Suppressor macrophage (primary cell): ENCODE results near the gene ACOT11.
"Not testable (repeated sequence)": the region's sequence is repeated elsewhere in the genome, so short reads cannot be mapped to it uniquely, and the experiment has no call there.

Experiments used
- DNase-seq, 4 experiments: peaks; one replicate each; pipeline ENCODE4 v3.0.0-alpha.2; 2020 to 2022

The ACOT11 gene

DNA sequence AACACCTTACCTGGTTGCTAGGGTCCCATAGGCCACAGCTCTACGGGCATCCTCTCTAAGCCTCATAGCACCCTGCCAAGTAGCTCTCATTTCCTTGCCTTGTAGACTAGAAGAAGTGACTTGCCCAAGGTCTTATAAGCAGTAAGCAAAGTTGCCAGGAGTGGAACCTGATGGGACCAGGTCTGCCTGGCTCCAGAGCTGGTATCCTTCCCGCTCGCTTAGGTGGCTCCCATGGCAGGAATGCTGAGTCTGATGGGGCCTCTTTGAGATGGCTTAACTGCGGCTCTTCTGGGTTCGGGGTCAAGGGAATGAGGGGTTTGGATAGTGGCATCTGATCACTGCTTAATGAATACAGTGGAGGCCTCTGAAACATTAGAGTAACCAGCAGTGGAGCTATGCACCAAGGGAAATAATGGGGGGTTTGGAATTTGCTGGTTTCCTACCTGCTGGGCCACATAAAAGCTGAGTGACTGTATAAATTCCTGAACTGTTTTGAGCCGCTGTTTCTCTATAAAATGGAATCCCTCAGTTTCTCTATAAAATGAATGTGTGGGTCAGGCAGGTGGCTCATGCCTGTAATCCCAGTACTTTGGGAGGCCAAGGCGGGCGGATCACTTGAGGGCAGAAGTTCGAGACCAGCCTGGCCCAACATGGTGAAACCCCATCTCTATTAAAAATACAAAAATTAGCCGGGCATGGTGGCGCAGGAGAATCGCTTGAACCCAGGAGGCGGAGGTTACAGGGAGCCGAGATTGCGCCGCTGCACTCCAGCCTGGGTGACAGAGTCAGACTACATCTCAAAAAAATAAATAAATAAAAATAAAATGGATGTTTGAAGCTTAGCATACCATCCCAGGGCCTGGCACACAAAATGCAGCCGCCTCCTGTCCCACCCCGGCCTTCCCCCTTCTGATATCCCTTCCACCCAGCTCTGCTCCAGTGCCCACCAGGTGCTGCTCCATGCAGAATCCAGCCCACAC, 62.9 kb downstream of the ACOT11 start:
- DNase-seq, result no peak

- DNase-seq, result no peak
Measured at GRCh38 chr1:54611621-54612020, 63.6 kb downstream of the ACOT11 start.

DNA sequence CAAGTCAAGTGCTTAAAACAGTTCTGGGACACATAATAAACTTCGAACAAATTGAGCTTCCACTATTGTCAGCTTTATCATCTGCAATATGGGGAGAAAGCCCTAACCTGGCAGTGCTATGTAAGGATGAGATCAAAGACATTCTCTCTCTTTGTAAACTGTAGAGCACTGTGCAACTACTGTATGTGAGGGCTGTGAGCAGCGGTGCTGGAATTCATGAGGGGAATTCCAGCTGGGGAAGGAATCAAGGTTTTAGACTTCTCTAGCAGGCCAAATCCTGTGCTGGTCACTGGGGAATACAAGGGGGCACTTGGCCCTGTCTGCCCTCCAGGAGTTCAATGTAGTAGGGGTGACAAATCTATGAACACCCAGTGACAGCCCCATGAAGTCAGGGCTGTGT, 66.0 kb downstream of the ACOT11 start:
- no peak for DNase-seq

GRCh38 chr1:54614563-54614962, 66.5 kb downstream of the ACOT11 start:
- no peak for DNase-seq

- peak; percentile 72 to 84 (median 74) for DNase-seq
Measured at GRCh38 chr1:54615531-54616279, 67.7 kb downstream of the ACOT11 start.

- DNase-seq, result no peak
Measured at GRCh38 chr1:54619749-54620148, 71.7 kb downstream of the ACOT11 start.

DNA sequence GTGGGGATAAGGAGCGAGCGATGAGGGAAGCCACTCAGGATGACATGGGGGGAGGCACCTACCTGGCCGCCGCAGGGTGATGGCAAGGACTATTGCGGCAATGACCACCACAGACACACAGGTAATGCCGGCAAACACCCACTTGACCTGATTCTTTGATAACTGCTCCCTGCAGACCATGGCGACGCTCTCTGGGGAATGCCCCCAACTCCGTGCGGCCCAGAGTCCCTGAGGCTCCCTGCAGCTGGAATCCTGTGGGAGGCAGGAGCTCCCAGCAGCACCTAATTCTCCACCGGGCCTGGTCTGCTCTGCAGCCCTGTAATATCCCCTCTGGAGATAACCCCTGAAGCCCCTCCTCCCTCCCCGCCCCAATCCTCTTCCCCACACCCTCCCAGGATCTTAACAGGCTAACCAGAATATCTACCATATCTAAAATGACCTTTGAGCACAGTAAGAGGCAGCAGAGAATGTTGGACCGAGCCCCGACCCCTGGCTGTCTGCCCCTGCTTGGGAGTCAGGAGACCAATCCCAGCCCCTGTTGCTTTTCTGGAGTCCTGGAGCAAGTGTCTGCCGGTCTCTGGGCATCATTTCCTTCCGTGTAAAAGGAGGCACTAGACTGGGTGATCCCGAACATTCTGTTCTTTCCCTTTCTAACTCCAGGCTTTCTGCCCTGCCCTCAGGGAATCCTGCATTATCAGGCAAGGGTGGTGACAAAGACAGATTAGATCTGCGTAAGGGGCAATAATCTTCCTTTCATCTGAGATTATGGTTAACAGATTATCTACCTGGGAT, 75.4 kb downstream of the ACOT11 start, which contains the start of gene FAM151A:
Gene FAM151A, minus strand, starts transcription at position 310 of the 792 bp plus-strand sequence. Its CDS starts 130 bp downstream, at position 180.
- DNase-seq, result no peak

- no peak for DNase-seq
Measured at GRCh38 chr1:54624466-54625464, 76.7 kb downstream of the ACOT11 start.

- no peak for DNase-seq
Measured at GRCh38 chr1:54627196-54627595, 79.2 kb downstream of the ACOT11 start.

DNA sequence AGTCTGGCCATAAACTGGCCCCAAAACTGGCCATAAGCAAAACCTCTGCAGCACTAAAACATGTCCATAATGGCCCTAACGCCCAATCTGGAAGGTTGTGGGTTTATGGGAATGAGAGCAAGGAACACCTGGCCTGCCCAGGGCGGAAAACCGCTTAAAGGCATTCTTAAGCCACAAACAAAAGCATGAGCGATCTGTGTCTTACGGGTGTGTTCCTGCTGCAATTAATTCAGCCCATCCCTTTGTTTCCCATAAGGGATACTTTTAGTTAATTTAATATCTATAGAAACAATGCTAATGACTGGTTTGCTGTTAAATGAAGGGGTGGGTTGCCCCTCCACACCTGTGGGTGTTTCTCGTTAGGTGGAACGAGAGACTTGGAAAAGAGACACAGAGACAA, 87.8 kb downstream of the ACOT11 start:
- DNase-seq, result not testable (repeated sequence)

- not testable (repeated sequence) for DNase-seq
Measured at GRCh38 chr1:54636461-54637446, 88.7 kb downstream of the ACOT11 start.

DNA sequence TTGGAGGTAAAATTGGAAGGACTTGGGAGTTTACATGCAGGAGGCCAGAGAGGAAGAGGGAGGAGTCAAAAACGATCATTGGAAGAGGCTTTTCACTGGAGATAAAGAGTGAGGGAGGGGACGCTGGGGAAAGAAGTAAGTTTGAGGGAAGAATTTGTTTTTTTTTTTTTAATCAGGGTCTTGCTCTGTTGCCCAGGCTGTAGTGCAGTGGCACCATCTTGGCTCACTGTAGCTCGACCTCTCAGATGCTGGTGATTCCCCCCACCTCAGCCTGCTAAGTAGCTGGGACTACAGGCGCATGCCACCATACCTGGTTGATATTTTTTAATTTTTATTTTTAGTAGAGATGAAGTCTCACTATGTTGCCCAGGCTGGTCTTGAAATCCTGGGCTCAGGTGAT, 92.3 kb downstream of the ACOT11 start:
- no peak for DNase-seq

DNA sequence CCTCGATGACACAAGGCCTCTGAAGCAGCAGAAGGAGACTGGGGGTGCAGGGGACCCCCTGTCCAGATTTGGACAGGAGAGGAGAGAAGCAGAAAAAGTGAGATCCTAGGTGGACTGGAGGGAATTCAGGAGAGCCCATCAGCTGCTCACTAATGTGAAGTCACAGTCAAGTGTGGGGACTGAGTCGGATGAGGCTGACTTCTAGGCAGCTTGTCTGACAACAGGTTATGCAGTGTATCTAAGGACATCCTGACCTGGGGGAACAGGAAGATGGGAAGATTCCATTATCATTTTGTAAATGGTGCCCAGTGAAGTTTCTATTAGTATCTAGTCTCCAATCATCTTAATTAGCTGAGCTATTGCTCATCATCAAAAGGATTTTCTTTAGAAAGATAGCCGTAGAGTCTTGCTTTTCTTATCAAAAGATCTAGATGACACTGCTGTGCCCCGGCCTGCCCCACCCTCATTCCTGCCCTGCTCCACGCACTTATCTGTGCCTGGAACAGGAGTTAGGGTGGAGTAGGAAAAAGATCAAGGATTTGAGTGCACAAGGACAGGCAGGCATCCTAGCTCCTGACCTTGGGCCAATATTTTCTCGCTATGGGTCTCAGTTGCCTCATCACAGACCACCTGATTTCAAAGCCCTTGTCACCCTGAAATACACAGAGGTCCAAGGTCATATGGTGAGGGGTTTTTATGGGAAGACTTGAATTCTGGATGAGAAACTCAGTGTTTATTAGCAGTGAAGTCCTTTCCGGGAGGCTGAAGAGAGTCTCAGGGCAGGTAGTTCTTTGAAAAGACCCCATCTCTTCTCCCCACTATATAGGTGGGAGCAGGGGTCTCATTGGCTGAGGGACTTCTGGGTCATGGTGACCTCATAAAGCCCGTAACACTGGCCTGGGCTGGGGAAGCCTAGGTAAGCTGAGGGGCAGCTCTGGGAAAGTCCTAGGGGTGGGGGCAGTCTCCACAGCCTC, 93.1 kb downstream of the ACOT11 start, which contains the start of gene MROH7:
Gene MROH7, plus strand, starts transcription at position 924 of the 974 bp plus-strand sequence. CDS start 11,141 bp downstream, outside the sequence.
- no peak for DNase-seq

DNA sequence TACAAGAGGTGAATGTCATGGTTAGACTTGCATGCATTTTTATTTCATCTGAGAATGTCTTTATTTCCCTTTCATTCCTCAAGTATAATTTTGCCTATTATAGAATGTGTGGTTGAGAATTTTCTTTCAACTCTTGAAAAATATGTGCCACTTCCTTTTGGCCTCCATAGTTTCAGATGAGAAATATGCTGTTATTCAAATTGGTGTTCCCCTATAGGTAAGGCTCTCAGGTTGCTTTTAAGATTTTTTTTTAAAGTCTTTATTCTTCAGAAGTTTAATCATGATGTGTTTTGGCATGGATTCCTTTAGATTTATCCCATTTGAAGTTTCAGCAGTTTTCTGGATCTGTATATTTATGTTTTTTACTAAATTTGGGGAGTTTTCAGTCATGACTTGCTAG, 95.7 kb downstream of the ACOT11 start:
- no peak for DNase-seq

- no peak for DNase-seq
Measured at GRCh38 chr1:54645806-54646676, 98.0 kb downstream of the ACOT11 start.

DNA sequence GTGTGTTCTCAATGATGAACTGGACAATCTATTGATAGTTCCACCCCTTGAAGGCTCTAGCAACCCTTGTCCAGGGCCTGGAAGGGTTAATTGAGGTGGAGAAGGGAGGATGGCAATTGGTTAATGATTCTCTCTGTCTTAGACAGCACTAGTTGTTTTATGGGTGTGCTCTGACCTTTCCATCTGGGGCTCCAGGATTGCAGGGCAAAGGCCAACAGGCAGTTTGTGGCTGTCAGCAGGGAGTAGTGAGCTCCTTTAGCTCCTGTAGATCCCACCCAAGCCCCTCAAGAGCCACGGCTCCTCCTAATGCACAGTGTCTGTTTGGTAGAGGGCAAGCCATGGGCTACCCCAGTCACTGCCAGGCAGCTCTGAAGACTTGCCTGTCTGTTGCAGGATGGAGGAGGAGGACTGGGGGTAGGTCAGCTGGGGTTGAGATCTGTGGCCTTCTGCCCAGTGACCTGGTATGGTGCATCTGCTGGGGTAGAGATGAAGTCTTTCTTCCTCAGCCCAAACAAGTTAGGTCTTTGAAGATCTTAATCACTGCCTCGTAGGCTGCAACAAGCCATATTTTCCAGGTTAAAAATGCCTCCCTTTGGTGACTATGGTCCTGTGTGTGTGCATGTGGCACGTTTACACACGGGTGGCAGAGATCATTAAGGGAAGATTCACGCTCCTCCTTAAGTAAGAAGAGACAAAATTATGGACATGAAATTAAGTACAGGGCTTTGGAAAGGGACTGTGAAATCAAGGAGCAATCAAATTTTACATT, 101.3 kb downstream of the ACOT11 start:
- no peak for DNase-seq

DNA sequence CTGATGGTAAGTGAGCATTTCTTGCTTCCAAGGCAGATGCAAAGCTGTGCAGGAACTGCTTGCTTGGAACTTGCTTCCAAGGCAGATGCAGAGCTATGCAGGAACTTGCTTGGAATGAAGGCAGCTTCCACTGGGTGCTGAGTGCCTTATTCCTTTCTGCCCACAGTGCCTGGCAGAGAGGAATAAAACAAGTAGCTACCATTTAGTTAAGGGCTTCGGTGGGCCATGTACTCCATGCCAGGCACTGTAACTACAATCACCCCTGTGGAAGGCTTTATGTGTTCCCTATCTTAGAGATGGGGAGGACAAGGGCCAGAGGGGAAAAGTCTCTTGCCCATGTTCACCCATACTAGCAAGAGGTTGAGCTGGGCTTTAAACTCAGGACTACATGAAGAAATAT, 101.9 kb downstream of the ACOT11 start:
- DNase-seq, result no peak
